Endothelial cell of umbilical vein (primary cell): ENCODE results near the gene ACIN1.

Experiments used
- CTCF ChIP-seq, 2 donors: IDR thresholded peaks; 1 replicate in 1 of 2; 2 replicates in 1 of 2; pipeline ENCODE4 v1.5.1; 2011; ENCODE audit warnings: low read length in 2 of 2, mild to moderate bottlenecking in 2 of 2, moderate library complexity in 2 of 2, control low read depth in 1 of 2, inconsistent platforms in 1 of 2, low read depth in 1 of 2; ENCODE audit not compliant: insufficient read depth in 1 of 2; ENCODE audit errors: extremely low read depth in 1 of 2
- EZH2 ChIP-seq: IDR thresholded peaks from 2 replicates; pipeline ENCODE4 v1.6.1; 2012; ENCODE audit warnings: borderline replicate concordance, low read depth, mild to moderate bottlenecking, moderate library complexity, low read length, inconsistent platforms; ENCODE audit not compliant: severe bottlenecking
- POLR2A ChIP-seq: IDR thresholded peaks from 2 replicates; pipeline ENCODE4 v1.6.1; 2012; ENCODE audit warnings: low read depth, mild to moderate bottlenecking, control low read depth, low read length

DNA sequence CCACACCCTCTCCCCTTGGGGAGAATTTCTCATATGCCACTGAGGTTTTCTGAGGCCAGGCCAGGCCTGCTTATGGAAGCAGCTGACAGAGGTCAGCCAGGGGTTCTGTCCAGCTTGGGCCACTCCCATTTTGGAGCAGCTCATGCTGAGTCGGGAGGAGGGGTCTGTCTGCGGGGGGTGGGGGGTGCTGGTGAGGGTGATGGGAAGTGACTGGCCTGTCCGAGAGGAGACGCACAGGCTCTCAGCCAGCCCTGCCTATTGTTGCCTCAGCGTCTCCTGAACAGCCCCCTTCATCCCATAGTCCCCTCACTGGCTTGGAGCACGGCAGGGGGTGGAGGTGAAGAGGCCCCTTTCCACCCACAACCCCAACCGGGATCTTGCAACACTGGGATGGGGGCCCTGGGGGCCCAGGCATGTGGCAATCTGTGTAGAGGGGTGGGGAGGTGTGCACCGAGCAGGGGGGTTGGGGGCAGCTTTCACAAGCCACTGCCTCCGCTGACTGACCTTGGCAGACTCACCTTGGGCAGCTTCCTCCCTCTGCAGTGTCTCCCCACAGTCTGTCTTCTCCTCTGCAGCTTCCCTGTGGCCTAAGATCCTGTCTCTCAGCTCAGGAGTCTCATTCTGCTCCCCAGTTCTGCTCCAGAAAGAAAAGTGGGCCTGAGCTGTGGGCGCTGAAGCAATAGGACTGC is 18.6 kb upstream of the ACIN1 start:
- no peak for TF ChIP-seq POLR2A
- TF ChIP-seq CTCF (IDR thresholded peaks at IDR 0.05; ENCODE audit: extremely low read depth in 1 of 2, insufficient read depth in 1 of 2, low read depth in 1 of 2, low read length in 2 of 2), result no peak
- no peak for TF ChIP-seq EZH2
